GM12878 (cell line): Measurements from ENCODE around the gene FNDC3B. TPM values are rescaled to one million over a fixed set of nuclear protein-coding genes. Genes with fewer than 3 reads are reported as not detected.

Experiments used
- ATAC-seq: fragments of 200-7000 bp; cut with Tn5 transposase; 3 replicates; pipeline ENCODE4 v1.9.1; 2020; ENCODE audit warnings: mild to moderate bottlenecking, moderate library complexity
- BruUV-seq: library from RNA; stranded (reverse); fragments of 400-500 nt; replicated peaks from 2 replicates; lab custom pipeline; 2021; lab: Mats Ljungman, UMichigan
- CTCF ChIA-PET: fragments of 300-600 bp; sonication (Branson Sonifier 250); formaldehyde crosslinking; extraction: SDS; loops from one replicate; lab custom pipeline; 2021; ENCODE audit warnings: inconsistent platforms; lab: Yijun Ruan, JAX
- POLR2A ChIA-PET: fragments of 350-600 bp; formaldehyde crosslinking; extraction: SDS; loops from one replicate; lab custom pipeline; 2021; ENCODE audit warnings: inconsistent platforms; lab: Charles Lee
- RAD21 ChIA-PET: fragments of 300-600 bp; sonication (Branson Sonifier 250); formaldehyde crosslinking; loops from one replicate; lab custom pipeline; 2023; ENCODE audit warnings: antibody characterized with exemption; ENCODE audit not compliant: unreplicated experiment; lab: Charles Lee
- SMC1A ChIA-PET: fragments of 300-600 bp; sonication (Branson Sonifier 250); formaldehyde crosslinking; loops from one replicate; lab custom pipeline; 2023; ENCODE audit not compliant: unreplicated experiment, uncharacterized antibody; lab: Charles Lee
- DNase-seq: peaks from one replicate; pipeline ENCODE4 v3.0.0-alpha.2; 2011; ENCODE audit warnings: low read depth, low spot score
- FAIRE-seq: peaks from 3 replicates; lab custom pipeline; 2011; peaks lifted over from hg19 to GRCh38; lab: Jason Lieb, UNC
- H2AFZ ChIP-seq: 2 replicates; pipeline ENCODE4 v1.6.0; 2011; ENCODE audit warnings: low read depth, low read length, control low read depth; ENCODE audit not compliant: control insufficient read depth
- H3K27ac ChIP-seq: 2 replicates; pipeline ENCODE4 v1.5.1; 2011; ENCODE audit warnings: control low read depth; ENCODE audit not compliant: control insufficient read depth, insufficient read depth
- H3K27me3 ChIP-seq, 2 experiments: replicated peaks in 1 of 2; 2 replicates each; pipeline versions ENCODE4 v1.6.0 to v1.6.1; 2011; ENCODE audit warnings: low read length in 1 of 2; ENCODE audit not compliant: control insufficient read depth in 2 of 2, insufficient read depth in 2 of 2
- H3K36me3 ChIP-seq, 2 experiments: 2 replicates each; pipeline ENCODE4 v1.5.1; 2011; ENCODE audit warnings: low read length in 1 of 2; ENCODE audit not compliant: control insufficient read depth in 2 of 2, insufficient read depth in 2 of 2
- H3K4me1 ChIP-seq: 2 replicates; pipeline ENCODE4 v1.6.1; 2011; ENCODE audit warnings: mild to moderate bottlenecking, low read length, moderate library complexity, mixed read lengths; ENCODE audit not compliant: control insufficient read depth, insufficient read depth
- H3K4me2 ChIP-seq: 2 replicates; pipeline ENCODE4 v1.6.0; 2011; ENCODE audit warnings: control low read depth; ENCODE audit not compliant: control insufficient read depth, insufficient read depth
- H3K4me3 ChIP-seq: fragments of 200-600 bp; sonication (generic); 2 replicates; pipeline ENCODE4 v1.5.1; 2016
- H3K79me2 ChIP-seq: 2 replicates; pipeline ENCODE4 v1.6.0; 2011; ENCODE audit warnings: low read length; ENCODE audit not compliant: control insufficient read depth, insufficient read depth
- H3K9ac ChIP-seq: 2 replicates; pipeline ENCODE4 v1.8.0; 2011; ENCODE audit warnings: low read length, control low read depth, mixed read lengths; ENCODE audit not compliant: control insufficient read depth, insufficient read depth
- H3K9me3 ChIP-seq: replicated peaks from 3 replicates; pipeline ENCODE4 v1.5.1; 2011; ENCODE audit warnings: mild to moderate bottlenecking, low read length; ENCODE audit not compliant: control insufficient read depth, insufficient read depth
- H4K20me1 ChIP-seq: 2 replicates; pipeline ENCODE4 v1.6.0; 2011; ENCODE audit not compliant: control insufficient read depth, insufficient read depth
- CBX5 ChIP-seq: sonication (generic); IDR thresholded peaks from 2 replicates; pipeline ENCODE4 v1.6.1; 2016; ENCODE audit warnings: low read depth, moderate library complexity, mild to moderate bottlenecking, inconsistent platforms
- FOXM1 ChIP-seq: IDR thresholded peaks from 2 replicates; pipeline ENCODE4 v1.6.1; 2012; ENCODE audit warnings: low read depth, mild to moderate bottlenecking, inconsistent platforms, low read length, moderate library complexity
- GABPA ChIP-seq: IDR thresholded peaks from 2 replicates; pipeline ENCODE4 v1.6.1; 2014; ENCODE audit warnings: antibody characterized with exemption, low read depth, mild to moderate bottlenecking, inconsistent platforms
- KAT2A ChIP-seq: conservative IDR thresholded peaks from 2 replicates; pipeline ENCODE4 v1.6.1; 2011; ENCODE audit warnings: low read depth, low read length; ENCODE audit not compliant: control insufficient read depth
- MXI1 ChIP-seq: fragments of 150-350 bp; IDR thresholded peaks from 2 replicates; pipeline ENCODE4 v1.6.1; 2011; ENCODE audit warnings: low read depth, mild to moderate bottlenecking, inconsistent platforms, low read length, improper control_type of control experiment
- NR2F1 ChIP-seq: fragments of 450-650 bp; conservative IDR thresholded peaks from 2 replicates; pipeline ENCODE4 v1.6.1; 2017; ENCODE audit warnings: mild to moderate bottlenecking
- PAX8 ChIP-seq: fragments of 450-650 bp; IDR thresholded peaks from 2 replicates; pipeline ENCODE4 v1.6.1; 2017; ENCODE audit warnings: mild to moderate bottlenecking, moderate library complexity
- PML ChIP-seq: IDR thresholded peaks from 2 replicates; pipeline ENCODE4 v1.6.1; 2012; ENCODE audit warnings: low read length, inconsistent platforms
- POU2F2 ChIP-seq: IDR thresholded peaks from 3 replicates; pipeline ENCODE4 v1.6.1; 2011; ENCODE audit warnings: low read depth, mild to moderate bottlenecking, low read length, borderline replicate concordance
- RAD21 ChIP-seq: IDR thresholded peaks from 2 replicates; pipeline ENCODE4 v1.6.1; 2011; ENCODE audit warnings: mild to moderate bottlenecking, low read depth, low read length, moderate library complexity; ENCODE audit not compliant: insufficient read depth
- RB1 ChIP-seq: fragments of 450-650 bp; formaldehyde crosslinking; IDR thresholded peaks from 2 replicates; pipeline ENCODE4 v1.6.1; 2017; ENCODE audit warnings: mild to moderate bottlenecking, borderline replicate concordance
- SUZ12 ChIP-seq: fragments of 200-600 bp; sonication (generic); IDR thresholded peaks from one replicate; pipeline ENCODE4 v1.6.1; 2018; ENCODE audit warnings: antibody characterized with exemption, mild to moderate bottlenecking; ENCODE audit not compliant: unreplicated experiment
- TARDBP ChIP-seq: IDR thresholded peaks from 2 replicates; pipeline ENCODE4 v1.6.1; 2016; ENCODE audit warnings: borderline replicate concordance
- WGBS: methylation state at CpG from one replicate; pipeline ENCODE4 v1.1.6; 2016; ENCODE audit warnings: low lambda C conversion rate; ENCODE audit not compliant: insufficient replicate concordance, insufficient coverage; ENCODE audit errors: missing lambda C conversion rate; 5-methylcytosine and 5-hydroxymethylcytosine counted together
- in situ Hi-C: fragments of 300-500 bp; cut with MboI; formaldehyde crosslinking; loops from 9 replicates; pipeline ENCODE4 v1.14.3; 2018; ENCODE audit warnings: mixed read lengths
- intact Hi-C: fragments of 100-400 bp; cut with micrococcal nuclease; formaldehyde crosslinking; loops from one replicate; pipeline ENCODE4 v1.14.2; 2022; ENCODE audit not compliant: unreplicated experiment
- polyA plus RNA-seq, 11 experiments: library from polyadenylated mRNA; depleted of rRNA in 4 of 11; unstranded in 6 of 11; stranded (reverse) in 5 of 11; fragments of >200 nt; fragmentation: Nextera tagmentation in 4 of 11; fragmentation: Illumina TruSeq in 1 of 11; extraction: Ambion mirVana in 4 of 11; extraction: Trizol in 1 of 11; gene quantifications; 1 replicate in 1 of 11; 2 replicates in 10 of 11; pipeline versions ENCODE4 v1.2.1 to v1.2.3, GENCODE V29; 2011 to 2016; ENCODE audit warnings: inconsistent platforms in 2 of 11, missing spikeins in 2 of 11, low read depth in 1 of 11
- total RNA-seq, 4 experiments: library from RNA; depleted of rRNA in 3 of 4; stranded (reverse); fragments of >200 nt in 3 of 4; fragmentation: Illumina TruSeq in 1 of 4; extraction: Trizol in 1 of 4; gene quantifications; 2 replicates each; pipeline versions ENCODE4 v1.2.1 to v1.2.3, GENCODE V29; 2013 to 2021
- TF ChIP-seq, protein P1 (sequence below): fragments of 450-650 bp; IDR thresholded peaks from 2 replicates; pipeline ENCODE4 v1.6.1; 2017; ENCODE audit warnings: mild to moderate bottlenecking, moderate library complexity
- TF ChIP-seq, protein P2 (sequence below): fragments of 450-650 bp; IDR thresholded peaks from 2 replicates; pipeline ENCODE4 v1.6.1; 2017; ENCODE audit warnings: antibody characterized with exemption, mild to moderate bottlenecking, moderate library complexity

FNDC3B gene
- total and polyA plus RNA-seq, 10 of the 15 experiments (the other 5 are each of a cell fraction or from before 2014, with no cell fraction given) = 7.9 to 35.0 (median 18.5) TPM

DNA sequence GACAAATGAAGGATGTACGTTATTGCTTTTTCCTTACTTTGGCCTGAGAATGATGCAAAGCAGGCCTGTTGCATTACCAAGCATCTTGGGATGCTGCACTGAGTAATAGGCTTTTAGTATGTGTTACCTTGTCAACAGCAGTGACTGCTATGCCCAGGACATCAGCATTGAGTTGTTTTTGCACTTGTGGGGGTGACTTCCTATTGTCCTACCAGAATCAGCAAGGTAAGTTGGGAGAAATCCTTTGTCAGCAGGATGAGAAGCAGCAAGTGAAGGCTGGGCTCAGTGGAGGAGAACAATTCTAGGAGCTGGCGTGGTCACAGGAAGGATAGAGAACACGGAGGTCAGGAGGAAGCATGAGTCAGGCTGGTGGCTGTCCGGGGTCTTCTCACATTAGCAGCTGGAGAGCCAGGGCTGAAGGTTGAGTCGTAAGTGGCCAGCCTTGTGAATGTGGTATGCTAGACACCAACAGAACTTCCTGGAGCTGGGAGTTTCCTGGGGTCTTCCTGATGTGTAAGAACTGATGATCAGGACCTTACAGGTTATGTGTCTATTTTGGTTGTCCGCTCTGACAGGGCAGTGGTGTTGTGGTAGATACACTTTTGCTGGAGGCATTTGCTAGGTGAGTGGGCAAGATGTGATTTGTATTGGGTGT lies 142.7 kb downstream of the FNDC3B start (continued):
- TF ChIP-seq CBX5 (no peak), NR2F1 (0 out of 2 replicates have a peak, but pooled peaks have one; percentile 16)

DNA sequence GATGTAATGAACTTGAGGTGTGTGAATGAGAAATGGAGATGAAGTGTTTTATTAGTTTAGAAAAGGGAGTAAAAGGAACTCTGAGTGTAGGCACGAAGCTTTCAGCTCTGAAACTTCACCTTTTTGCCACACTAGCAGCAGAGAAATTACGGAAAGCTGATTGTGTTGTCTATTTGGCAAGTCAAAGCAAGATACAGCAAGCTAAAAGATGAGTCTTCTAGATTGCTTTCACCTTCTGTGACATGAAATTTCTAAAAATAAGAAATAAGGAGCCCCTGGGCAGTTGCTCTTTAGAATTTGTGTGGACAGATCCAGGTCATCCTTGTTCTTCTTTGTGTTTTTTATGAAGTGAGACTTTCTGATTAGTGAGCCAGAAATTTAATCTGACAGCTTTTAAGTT lies 143.4 kb downstream of the FNDC3B start:
- DNase-seq (no peak), FAIRE-seq (no peak), ATAC-seq (peak; percentile 4; the same call in 2 of the 3 replicates)
- peaks cover 1 to 8% of the 10 kb centered on the region in 2 experiments; a peak in 2 of 4 replicates for H3K36me3 ChIP-seq
- ChIA-PET RAD21 (interaction anchor here (0.7 to 8.9 kb wide), 18 partner anchors 11 to 141 kb away, joined by 3 to 124 read pairs (median 4); no protein-coding TSS in a partner anchor), SMC1A (interaction anchor here (0.6 to 23.2 kb wide), 22 partner anchors 9 to 345 kb away, joined by 3 to 441 read pairs (median 4); no protein-coding TSS in a partner anchor), CTCF (interaction anchor here (0.9 to 2.0 kb wide), 10 partner anchors 9 to 386 kb away, joined by 3 to 6 read pairs (median 4); no protein-coding TSS in a partner anchor), POLR2A (interaction anchor here (0.6 to 1.5 kb wide), 6 partner anchors 26 to 51 kb away, joined by 3 to 7 read pairs (median 3); no protein-coding TSS in a partner anchor)
- H3K4me3 ChIP-seq = no peak overlapping the region
- peaks cover 2% of the 10 kb centered on the region; the same call in 2 of the 3 replicates for H3K9me3 ChIP-seq
- no TSS peak for BruUV-seq
- in situ Hi-C loops = no loop called here
- H3K27me3 ChIP-seq = no peaks in the 10 kb centered on the region
- WGBS = 17% methylated on average over 2 of the region's 2 CpGs
- H3K27ac ChIP-seq = peak overlapping the region; percentile 9
- no peak overlapping the region for H3K9ac ChIP-seq
- intact Hi-C loops = loop anchor here (5.0 kb wide), 2 partner anchors 40 to 135 kb away; no protein-coding TSS in a partner anchor
- H3K4me2 ChIP-seq = no peak overlapping the region
- H3K79me2 ChIP-seq = peaks cover 44% of the 10 kb centered on the region
- H2AFZ ChIP-seq = no peak overlapping the region
- no peaks in the 10 kb centered on the region for H4K20me1 ChIP-seq
- H3K4me1 ChIP-seq = peaks cover 41% of the 10 kb centered on the region
- TF ChIP-seq PML (no peak), PAX8 (no peak), GABPA (no peak), RAD21 (no peak), SUZ12 (no peak), TARDBP (no peak), FOXM1 (no peak), POU2F2 (no peak), KAT2A (no peak), MXI1 (no peak), RB1 (no peak)
- TF ChIP-seq, protein P1, sequence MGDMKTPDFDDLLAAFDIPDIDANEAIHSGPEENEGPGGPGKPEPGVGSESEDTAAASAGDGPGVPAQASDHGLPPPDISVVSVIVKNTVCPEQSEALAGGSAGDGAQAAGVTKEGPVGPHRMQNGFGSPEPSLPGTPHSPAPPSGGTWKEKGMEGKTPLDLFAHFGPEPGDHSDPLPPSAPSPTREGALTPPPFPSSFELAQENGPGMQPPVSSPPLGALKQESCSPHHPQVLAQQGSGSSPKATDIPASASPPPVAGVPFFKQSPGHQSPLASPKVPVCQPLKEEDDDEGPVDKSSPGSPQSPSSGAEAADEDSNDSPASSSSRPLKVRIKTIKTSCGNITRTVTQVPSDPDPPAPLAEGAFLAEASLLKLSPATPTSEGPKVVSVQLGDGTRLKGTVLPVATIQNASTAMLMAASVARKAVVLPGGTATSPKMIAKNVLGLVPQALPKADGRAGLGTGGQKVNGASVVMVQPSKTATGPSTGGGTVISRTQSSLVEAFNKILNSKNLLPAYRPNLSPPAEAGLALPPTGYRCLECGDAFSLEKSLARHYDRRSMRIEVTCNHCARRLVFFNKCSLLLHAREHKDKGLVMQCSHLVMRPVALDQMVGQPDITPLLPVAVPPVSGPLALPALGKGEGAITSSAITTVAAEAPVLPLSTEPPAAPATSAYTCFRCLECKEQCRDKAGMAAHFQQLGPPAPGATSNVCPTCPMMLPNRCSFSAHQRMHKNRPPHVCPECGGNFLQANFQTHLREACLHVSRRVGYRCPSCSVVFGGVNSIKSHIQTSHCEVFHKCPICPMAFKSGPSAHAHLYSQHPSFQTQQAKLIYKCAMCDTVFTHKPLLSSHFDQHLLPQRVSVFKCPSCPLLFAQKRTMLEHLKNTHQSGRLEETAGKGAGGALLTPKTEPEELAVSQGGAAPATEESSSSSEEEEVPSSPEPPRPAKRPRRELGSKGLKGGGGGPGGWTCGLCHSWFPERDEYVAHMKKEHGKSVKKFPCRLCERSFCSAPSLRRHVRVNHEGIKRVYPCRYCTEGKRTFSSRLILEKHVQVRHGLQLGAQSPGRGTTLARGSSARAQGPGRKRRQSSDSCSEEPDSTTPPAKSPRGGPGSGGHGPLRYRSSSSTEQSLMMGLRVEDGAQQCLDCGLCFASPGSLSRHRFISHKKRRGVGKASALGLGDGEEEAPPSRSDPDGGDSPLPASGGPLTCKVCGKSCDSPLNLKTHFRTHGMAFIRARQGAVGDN = no peak
- TF ChIP-seq, protein P2, sequence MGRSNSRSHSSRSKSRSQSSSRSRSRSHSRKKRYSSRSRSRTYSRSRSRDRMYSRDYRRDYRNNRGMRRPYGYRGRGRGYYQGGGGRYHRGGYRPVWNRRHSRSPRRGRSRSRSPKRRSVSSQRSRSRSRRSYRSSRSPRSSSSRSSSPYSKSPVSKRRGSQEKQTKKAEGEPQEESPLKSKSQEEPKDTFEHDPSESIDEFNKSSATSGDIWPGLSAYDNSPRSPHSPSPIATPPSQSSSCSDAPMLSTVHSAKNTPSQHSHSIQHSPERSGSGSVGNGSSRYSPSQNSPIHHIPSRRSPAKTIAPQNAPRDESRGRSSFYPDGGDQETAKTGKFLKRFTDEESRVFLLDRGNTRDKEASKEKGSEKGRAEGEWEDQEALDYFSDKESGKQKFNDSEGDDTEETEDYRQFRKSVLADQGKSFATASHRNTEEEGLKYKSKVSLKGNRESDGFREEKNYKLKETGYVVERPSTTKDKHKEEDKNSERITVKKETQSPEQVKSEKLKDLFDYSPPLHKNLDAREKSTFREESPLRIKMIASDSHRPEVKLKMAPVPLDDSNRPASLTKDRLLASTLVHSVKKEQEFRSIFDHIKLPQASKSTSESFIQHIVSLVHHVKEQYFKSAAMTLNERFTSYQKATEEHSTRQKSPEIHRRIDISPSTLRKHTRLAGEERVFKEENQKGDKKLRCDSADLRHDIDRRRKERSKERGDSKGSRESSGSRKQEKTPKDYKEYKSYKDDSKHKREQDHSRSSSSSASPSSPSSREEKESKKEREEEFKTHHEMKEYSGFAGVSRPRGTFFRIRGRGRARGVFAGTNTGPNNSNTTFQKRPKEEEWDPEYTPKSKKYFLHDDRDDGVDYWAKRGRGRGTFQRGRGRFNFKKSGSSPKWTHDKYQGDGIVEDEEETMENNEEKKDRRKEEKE = no peak
